ENCODE measurements around the gene KISS1R. TPM values are rescaled to one million over a fixed set of nuclear protein-coding genes. Genes with fewer than 3 reads are reported as not detected.
A peak's percentile ranks its signal among the peaks of the same experiment; 100 is the strongest.

KISS1R gene
- total RNA-seq, 4 donors from 2014 or later: 0.45 TPM; not detected in 3

- H3K27me3 ChIP-seq: peaks cover 0 to 4% (median under 1%) of the 10 kb centered on the region in 4 donors
- H3K27ac ChIP-seq: peak overlapping the region; percentile 90 to 96 (median 91)
- peaks cover 20 to 59% (median 23%) of the 10 kb centered on the region in 3 donors for H3K4me1 ChIP-seq
- peaks cover 0 to 17% (median 0%) of the 10 kb centered on the region in 3 donors for H3K36me3 ChIP-seq
- intact Hi-C loops (cut with DNase I): no loop called here
- peak overlapping the region; percentile 70 to 97 (median 90) for H3K4me3 ChIP-seq
- WGBS, 2 donors: 1% methylated on average over 17 to 18 of the region's 21 CpGs
- H3K9me3 ChIP-seq: no peaks in the 10 kb centered on the region
- TF ChIP-seq CTCF (IDR thresholded peaks at IDR 0.05): no peak
- TF ChIP-seq POLR2A (IDR thresholded peaks at IDR 0.05): no peak
- DNase-seq: no peak
Observed at GRCh38 chr19:926323-926588, 9.1 kb downstream of the KISS1R start.

- Histone ChIP-seq H3K9me3 (no peaks in the 10 kb centered on the region), H3K36me3 (peaks cover 0 to 17% (median 0%) of the 10 kb centered on the region in 3 donors), H3K4me1 (peaks cover 20 to 54% (median 23%) of the 10 kb centered on the region in 3 donors), H3K27ac (peak overlapping the region; percentile 90 to 96 (median 91)), H3K27me3 (no peaks in the 10 kb centered on the region), H3K4me3 (peak overlapping the region; percentile 70 to 97 (median 90))
- WGBS, 2 donors: 0% methylated on average over 3 to 19 of the region's 52 CpGs
- intact Hi-C loops (cut with DNase I): no loop called here
- DNase-seq: no peak
- TF ChIP-seq CTCF (IDR thresholded peaks at IDR 0.05) (no peak), POLR2A (IDR thresholded peaks at IDR 0.05) (no peak)
Observed at GRCh38 chr19:926589-927350, 9.6 kb downstream of the KISS1R start.

GRCh38 chr19:927351-927779 is 10.2 kb downstream of the KISS1R start:
- H3K4me1 ChIP-seq: peaks cover 21 to 55% (median 24%) of the 10 kb centered on the region in 3 donors
- intact Hi-C loops (cut with DNase I): no loop called here
- WGBS, 2 donors: no CpG with 5 or more reads among the region's 15 CpGs

GRCh38 chr19:927780-928401 is 10.8 kb downstream of the KISS1R start:
- peak overlapping the region in 3 of 4 donors; percentile 83 to 97 (median 96) for H3K4me3 ChIP-seq
- DNase-seq: no peak
- H3K36me3 ChIP-seq: peaks cover 0 to 22% (median 0%) of the 10 kb centered on the region in 3 donors
- H3K27me3 ChIP-seq: no peaks in the 10 kb centered on the region
- H3K4me1 ChIP-seq: peaks cover 26 to 60% (median 29%) of the 10 kb centered on the region in 3 donors
- peak overlapping the region; percentile 90 to 96 (median 91) for H3K27ac ChIP-seq
- WGBS, 2 donors: no CpG with 5 or more reads among the region's 12 CpGs
- no peaks in the 10 kb centered on the region for H3K9me3 ChIP-seq
- intact Hi-C loops (cut with DNase I): no loop called here
- TF ChIP-seq POLR2A (IDR thresholded peaks at IDR 0.05): no peak
- no peak for TF ChIP-seq CTCF (IDR thresholded peaks at IDR 0.05)

More at GRCh38 chr19:927351-927779, 10.2 kb downstream of the KISS1R start:
- TF ChIP-seq CTCF (IDR thresholded peaks at IDR 0.05) (no peak), POLR2A (IDR thresholded peaks at IDR 0.05) (no peak)
- DNase-seq: no peak
- peak overlapping the region; percentile 70 to 97 (median 90) for H3K4me3 ChIP-seq
- peak overlapping the region; percentile 90 to 96 (median 91) for H3K27ac ChIP-seq
- H3K27me3 ChIP-seq: no peaks in the 10 kb centered on the region
- H3K36me3 ChIP-seq: peaks cover 0 to 18% (median 0%) of the 10 kb centered on the region in 3 donors
- no peaks in the 10 kb centered on the region for H3K9me3 ChIP-seq
